Parathyroid adenoma (tissue), 2 donors: ENCODE data around the gene EPHB1.

Source experiments
- H2AFZ ChIP-seq: fragments of 300-600 bp; sonication (generic); one replicate; pipeline ENCODE4 v1.7.0; 2017; ENCODE audit warnings: antibody characterized with exemption, mild to moderate bottlenecking
- H3K27ac ChIP-seq: fragments of 300-600 bp; sonication (generic); one replicate; pipeline ENCODE4 v1.7.0; 2017
- H3K27me3 ChIP-seq: fragments of 300-600 bp; sonication (generic); one replicate; pipeline ENCODE4 v1.7.0; 2017; ENCODE audit warnings: low read length; ENCODE audit not compliant: control insufficient read depth, insufficient read depth
- H3K36me3 ChIP-seq: fragments of 300-600 bp; sonication (generic); one replicate; pipeline ENCODE4 v1.7.0; 2017; ENCODE audit warnings: low read length; ENCODE audit not compliant: control insufficient read depth, insufficient read depth
- H3K4me1 ChIP-seq: fragments of 300-600 bp; sonication (generic); one replicate; pipeline ENCODE4 v1.7.0; 2017; ENCODE audit warnings: control low read depth
- H3K4me2 ChIP-seq: fragments of 300-600 bp; sonication (generic); one replicate; pipeline ENCODE4 v1.7.0; 2017; ENCODE audit warnings: low read length
- H3K4me3 ChIP-seq: fragments of 300-600 bp; sonication (generic); one replicate; pipeline ENCODE4 v1.7.0; 2017; ENCODE audit warnings: low read depth, low read length
- H3K79me2 ChIP-seq: fragments of 300-600 bp; sonication (generic); one replicate; pipeline ENCODE4 v1.7.0; 2017; ENCODE audit warnings: control low read depth
- H3K9ac ChIP-seq: fragments of 300-600 bp; sonication (generic); one replicate; pipeline ENCODE4 v1.7.0; 2017; ENCODE audit warnings: mild to moderate bottlenecking
- H3K9me3 ChIP-seq: fragments of 300-600 bp; sonication (generic); one replicate; pipeline ENCODE4 v1.7.0; 2017; ENCODE audit warnings: low read length; ENCODE audit not compliant: control insufficient read depth
- TF ChIP-seq, protein P1 (sequence below): fragments of 300-600 bp; sonication (generic); IDR thresholded peaks from one replicate; pipeline ENCODE4 v1.7.0; 2017; ENCODE audit warnings: antibody characterized with exemption, mild to moderate bottlenecking
- donor health status: primary hyperparathyroidism.

The EPHB1 gene

DNA sequence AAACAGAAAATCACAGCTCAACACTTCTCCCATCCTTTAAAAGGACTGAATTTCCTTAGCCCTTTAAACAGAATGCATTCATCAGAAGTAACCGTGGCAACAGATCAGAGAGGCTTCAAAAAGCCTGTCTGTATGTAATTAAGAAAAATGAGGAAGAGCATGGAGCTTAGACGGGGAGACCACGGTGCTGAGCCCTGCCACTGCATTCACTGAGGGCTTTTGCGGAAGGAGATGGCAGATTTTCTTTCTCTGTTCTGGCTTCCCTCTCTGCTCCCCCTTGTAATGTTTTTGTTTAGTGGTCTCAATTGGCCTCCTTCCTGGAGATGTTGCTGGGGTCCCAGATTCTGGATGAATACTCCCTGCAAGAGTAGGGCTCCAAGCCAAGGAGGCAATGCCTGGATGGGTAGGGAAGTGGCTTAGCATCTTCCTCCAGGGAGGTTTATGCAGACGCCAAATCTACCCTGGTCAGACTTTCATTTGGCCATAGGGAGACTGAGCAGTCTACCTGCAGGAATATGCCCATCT lies 332.9 kb downstream of the EPHB1 start:
- Histone ChIP-seq H3K4me3 (no peak overlapping the region), H3K27me3 (no peaks in the 10 kb centered on the region), H2AFZ (no peak overlapping the region), H3K4me2 (no peak overlapping the region), H3K36me3 (no peaks in the 10 kb centered on the region), H3K9ac (no peak overlapping the region), H3K79me2 (no peaks in the 10 kb centered on the region), H3K4me1 (no peaks in the 10 kb centered on the region), H3K9me3 (no peaks in the 10 kb centered on the region), H3K27ac (no peak overlapping the region)
- TF ChIP-seq, protein P1, sequence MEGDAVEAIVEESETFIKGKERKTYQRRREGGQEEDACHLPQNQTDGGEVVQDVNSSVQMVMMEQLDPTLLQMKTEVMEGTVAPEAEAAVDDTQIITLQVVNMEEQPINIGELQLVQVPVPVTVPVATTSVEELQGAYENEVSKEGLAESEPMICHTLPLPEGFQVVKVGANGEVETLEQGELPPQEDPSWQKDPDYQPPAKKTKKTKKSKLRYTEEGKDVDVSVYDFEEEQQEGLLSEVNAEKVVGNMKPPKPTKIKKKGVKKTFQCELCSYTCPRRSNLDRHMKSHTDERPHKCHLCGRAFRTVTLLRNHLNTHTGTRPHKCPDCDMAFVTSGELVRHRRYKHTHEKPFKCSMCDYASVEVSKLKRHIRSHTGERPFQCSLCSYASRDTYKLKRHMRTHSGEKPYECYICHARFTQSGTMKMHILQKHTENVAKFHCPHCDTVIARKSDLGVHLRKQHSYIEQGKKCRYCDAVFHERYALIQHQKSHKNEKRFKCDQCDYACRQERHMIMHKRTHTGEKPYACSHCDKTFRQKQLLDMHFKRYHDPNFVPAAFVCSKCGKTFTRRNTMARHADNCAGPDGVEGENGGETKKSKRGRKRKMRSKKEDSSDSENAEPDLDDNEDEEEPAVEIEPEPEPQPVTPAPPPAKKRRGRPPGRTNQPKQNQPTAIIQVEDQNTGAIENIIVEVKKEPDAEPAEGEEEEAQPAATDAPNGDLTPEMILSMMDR, result no peak

GRCh38 chr3:135128818-135129217 lies 333.8 kb downstream of the EPHB1 start:
- Histone ChIP-seq H3K27me3 (no peaks in the 10 kb centered on the region), H2AFZ (no peak overlapping the region), H3K4me1 (no peaks in the 10 kb centered on the region), H3K4me2 (no peak overlapping the region), H3K36me3 (no peaks in the 10 kb centered on the region), H3K27ac (no peak overlapping the region), H3K9me3 (no peaks in the 10 kb centered on the region), H3K9ac (no peak overlapping the region), H3K4me3 (no peak overlapping the region), H3K79me2 (no peaks in the 10 kb centered on the region)
- TF ChIP-seq, protein P1, result no peak

- TF ChIP-seq, protein P1, result no peak
- peaks cover under 1% of the 10 kb centered on the region for H3K4me1 ChIP-seq
- H3K27ac ChIP-seq, result no peak overlapping the region
- no peaks in the 10 kb centered on the region for H3K27me3 ChIP-seq
- H3K4me3 ChIP-seq, result no peak overlapping the region
- no peak overlapping the region for H3K4me2 ChIP-seq
- no peak overlapping the region for H2AFZ ChIP-seq
- no peak overlapping the region for H3K9ac ChIP-seq
- no peaks in the 10 kb centered on the region for H3K36me3 ChIP-seq
- H3K79me2 ChIP-seq, result no peaks in the 10 kb centered on the region
- H3K9me3 ChIP-seq, result no peaks in the 10 kb centered on the region
Measured at GRCh38 chr3:135131290-135131689, 336.2 kb downstream of the EPHB1 start.

DNA sequence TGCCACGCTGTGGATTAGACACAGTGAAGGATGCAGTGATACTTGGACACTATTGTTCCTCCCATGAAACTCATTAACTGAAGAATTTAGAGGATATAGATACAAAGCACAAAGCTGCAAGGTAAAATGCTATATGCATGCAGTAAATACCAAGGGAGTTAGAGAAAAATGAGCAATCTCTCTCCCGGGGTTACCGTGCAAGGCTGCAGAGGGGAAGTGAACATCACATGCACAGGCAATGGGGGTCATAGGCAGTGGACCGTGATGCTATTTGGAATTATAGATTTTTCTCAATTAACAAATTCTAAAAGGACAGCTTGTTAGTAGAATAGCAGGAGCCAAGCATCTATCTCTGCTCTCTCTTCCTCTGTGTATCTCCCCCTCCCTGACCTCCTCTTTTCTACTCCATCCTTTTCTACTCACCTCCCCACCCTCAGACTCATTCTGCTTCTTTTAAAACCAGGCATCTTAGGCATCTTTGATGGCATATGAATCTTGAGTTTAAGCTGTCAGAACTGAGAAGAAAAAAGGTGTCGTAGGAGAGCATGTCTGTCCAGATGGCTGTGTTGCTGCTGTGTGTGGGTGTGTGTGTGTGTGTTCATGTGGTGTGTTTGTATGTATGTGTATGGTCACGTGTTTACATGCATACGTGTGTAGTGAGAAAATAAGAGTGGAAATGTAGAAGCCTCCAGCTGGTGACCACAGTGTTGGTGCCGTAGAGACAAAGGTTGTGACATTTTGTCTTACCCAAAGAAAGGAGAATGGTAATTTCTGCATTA lies 339.0 kb downstream of the EPHB1 start:
- H3K79me2 ChIP-seq, result no peaks in the 10 kb centered on the region
- no peaks in the 10 kb centered on the region for H3K27me3 ChIP-seq
- H3K9ac ChIP-seq, result no peak overlapping the region
- H3K9me3 ChIP-seq, result no peaks in the 10 kb centered on the region
- H3K4me3 ChIP-seq, result no peak overlapping the region
- TF ChIP-seq, protein P1, result no peak
- no peaks in the 10 kb centered on the region for H3K36me3 ChIP-seq
- no peak overlapping the region for H2AFZ ChIP-seq
- peaks cover 11% of the 10 kb centered on the region for H3K4me1 ChIP-seq
- H3K4me2 ChIP-seq, result no peak overlapping the region
- H3K27ac ChIP-seq, result no peak overlapping the region

DNA sequence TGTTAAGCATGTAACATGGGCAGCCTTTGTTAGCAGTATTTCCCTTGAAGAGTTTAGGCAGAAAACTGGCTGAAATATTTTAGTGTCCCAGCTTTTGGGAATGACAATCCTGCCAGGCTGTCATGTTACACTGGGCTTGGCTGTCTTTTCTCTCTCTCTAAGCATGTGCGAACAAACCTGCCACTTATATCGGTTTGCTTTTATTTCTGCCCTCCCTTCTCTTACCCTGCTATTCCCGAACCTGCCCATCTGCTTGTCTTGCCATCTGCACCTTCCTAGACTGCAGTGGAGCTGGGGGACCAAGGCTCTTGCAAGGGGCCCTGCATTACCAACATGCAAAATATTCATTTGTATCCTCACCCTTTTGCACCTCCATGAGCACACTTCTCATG lies 339.6 kb downstream of the EPHB1 start:
- Histone ChIP-seq H3K36me3 (no peaks in the 10 kb centered on the region), H2AFZ (no peak overlapping the region), H3K27ac (no peak overlapping the region), H3K27me3 (no peaks in the 10 kb centered on the region), H3K79me2 (no peaks in the 10 kb centered on the region), H3K4me1 (peaks cover 11% of the 10 kb centered on the region), H3K4me2 (no peak overlapping the region), H3K9ac (no peak overlapping the region), H3K4me3 (no peak overlapping the region), H3K9me3 (no peaks in the 10 kb centered on the region)
- TF ChIP-seq, protein P1, result no peak
